Natural killer cell (primary cell): ENCODE measurements around the gene NLGN3. TPM values are rescaled to one million over a fixed set of nuclear protein-coding genes. Genes with fewer than 3 reads are reported as not detected.

Experiments
- ATAC-seq, 3 donors: fragments of 150-1000 bp in 2 of 3; fragments of 200-7000 bp in 1 of 3; cut with Tn5 transposase; 1 replicate in 1 of 3; 2 replicates in 2 of 3; pipeline ENCODE4 v1.10.0; 2021; ENCODE audit warnings: mild to moderate bottlenecking in 2 of 3, moderate library complexity in 2 of 3
- DNase-seq, 2 donors: peaks; one replicate each; pipeline versions ENCODE4 v3.0.0 to v3.0.0-alpha.2; 2013 to 2021; ENCODE audit warnings: mixed read lengths in 1 of 2
- H3K27ac ChIP-seq: one replicate; pipeline ENCODE4 v1.5.1; 2013; ENCODE audit warnings: mild to moderate bottlenecking, low read length
- H3K27me3 ChIP-seq: one replicate; pipeline ENCODE4 v1.6.1; 2013; ENCODE audit warnings: low read length; ENCODE audit not compliant: control insufficient read depth, insufficient read depth
- H3K36me3 ChIP-seq: one replicate; pipeline ENCODE4 v1.6.1; 2013; ENCODE audit warnings: low read length; ENCODE audit not compliant: control insufficient read depth, insufficient read depth
- H3K4me1 ChIP-seq: one replicate; pipeline ENCODE4 v1.6.1; 2013; ENCODE audit warnings: low read length; ENCODE audit not compliant: control insufficient read depth, insufficient read depth
- H3K4me3 ChIP-seq: one replicate; pipeline ENCODE4 v1.5.1; 2013; ENCODE audit warnings: low read length
- H3K9me3 ChIP-seq: one replicate; pipeline ENCODE4 v1.6.1; 2013; ENCODE audit warnings: low read length; ENCODE audit not compliant: control insufficient read depth, insufficient read depth
- H3K27ac Mint-ChIP-seq, 2 donors: one replicate each; pipeline ENCODE4 v1.8.0; 2022; ENCODE audit warnings: mild to moderate bottlenecking in 2 of 2, mixed read lengths in 2 of 2, moderate library complexity in 1 of 2
- H3K27me3 Mint-ChIP-seq, 2 donors: one replicate each; pipeline ENCODE4 v1.8.0; 2022; ENCODE audit warnings: low read depth in 2 of 2, mixed read lengths in 2 of 2
- H3K36me3 Mint-ChIP-seq: one replicate; pipeline ENCODE4 v1.8.0; 2022; ENCODE audit warnings: mixed read lengths
- H3K4me1 Mint-ChIP-seq, 2 donors: one replicate each; pipeline ENCODE4 v1.8.0; 2022; ENCODE audit warnings: mixed read lengths in 2 of 2
- H3K4me3 Mint-ChIP-seq: one replicate; pipeline ENCODE4 v1.8.0; 2022; ENCODE audit warnings: mild to moderate bottlenecking, moderate library complexity, mixed read lengths
- H3K9me3 Mint-ChIP-seq, 2 donors: one replicate each; pipeline ENCODE4 v1.8.0; 2022; ENCODE audit warnings: mixed read lengths in 2 of 2
- CTCF ChIP-seq: fragments of 200-600 bp; IDR thresholded peaks from one replicate; pipeline ENCODE4 v1.8.0; 2022; ENCODE audit warnings: antibody characterized with exemption
- WGBS: methylation state at CpG from one replicate; pipeline ENCODE4 v1.1.7; 2013; ENCODE audit warnings: missing lambda C conversion rate; ENCODE audit not compliant: insufficient coverage; 5-methylcytosine and 5-hydroxymethylcytosine counted together
- intact Hi-C: fragments of 100-400 bp; cut with micrococcal nuclease; formaldehyde crosslinking; loops from one replicate; pipeline ENCODE4 v1.14.2; 2022
- total RNA-seq, 4 donors: library from RNA; stranded (reverse); fragments of 120-200 nt in 1 of 4; gene quantifications; one replicate each; pipeline versions ENCODE4 v1.2.3 to v1.2.4, GENCODE V29; 2013 to 2022

The NLGN3 gene
- total RNA-seq, 3 donors from 2014 or later (not counting 1 experiment from before 2014, with no cell fraction given), result 4.0 to 4.3 (median 4.0) TPM

GRCh38 chrX:71151366-71151765 is 6.7 kb downstream of the NLGN3 start:
- Histone ChIP-seq H3K9me3 (no peaks in the 10 kb centered on the region), H3K27ac (no peak overlapping the region), H3K27me3 (no peaks in the 10 kb centered on the region), H3K36me3 (no peaks in the 10 kb centered on the region), H3K4me1 (peaks cover 2% of the 10 kb centered on the region), H3K4me3 (no peak overlapping the region)
- intact Hi-C loops, result no loop called here
- 97% methylated on average over 7 of the region's 7 CpGs for WGBS
- Mint-ChIP-seq H3K4me1 (peaks cover 0 to 10% of the 10 kb centered on the region in 2 donors), H3K9me3 (no peaks in the 10 kb centered on the region), H3K4me3 (no peak overlapping the region), H3K27me3 (no peaks in the 10 kb centered on the region), H3K36me3 (no peaks in the 10 kb centered on the region), H3K27ac (no peak overlapping the region)
- DNase-seq (no peak), ATAC-seq (no peak)
- TF ChIP-seq CTCF, result no peak

- Histone ChIP-seq H3K36me3 (no peaks in the 10 kb centered on the region), H3K4me1 (peaks cover 2% of the 10 kb centered on the region), H3K9me3 (no peaks in the 10 kb centered on the region), H3K27ac (no peak overlapping the region), H3K27me3 (no peaks in the 10 kb centered on the region), H3K4me3 (no peak overlapping the region)
- intact Hi-C loops, result no loop called here
- 98% methylated on average over 6 of the region's 7 CpGs for WGBS
- no peaks in the 10 kb centered on the region for H3K36me3 Mint-ChIP-seq
- no peak overlapping the region for H3K4me3 Mint-ChIP-seq
- H3K27me3 Mint-ChIP-seq, result no peaks in the 10 kb centered on the region
- H3K4me1 Mint-ChIP-seq, result peaks cover 0 to 8% of the 10 kb centered on the region in 2 donors
- ATAC-seq (no peak), DNase-seq (no peak)
- no peaks in the 10 kb centered on the region for H3K9me3 Mint-ChIP-seq
- no peak overlapping the region for H3K27ac Mint-ChIP-seq
- TF ChIP-seq CTCF, result no peak
Measured at GRCh38 chrX:71154196-71154595, 9.6 kb downstream of the NLGN3 start.

GRCh38 chrX:71154641-71155040 is 10.0 kb downstream of the NLGN3 start:
- Histone ChIP-seq H3K4me1 (peaks cover 2% of the 10 kb centered on the region), H3K36me3 (no peaks in the 10 kb centered on the region), H3K27me3 (no peaks in the 10 kb centered on the region), H3K27ac (no peak overlapping the region), H3K4me3 (no peak overlapping the region), H3K9me3 (no peaks in the 10 kb centered on the region)
- 69% methylated on average over 3 of the region's 3 CpGs for WGBS
- H3K27ac Mint-ChIP-seq, result no peak overlapping the region
- DNase-seq (no peak), ATAC-seq (no peak)
- no peaks in the 10 kb centered on the region for H3K36me3 Mint-ChIP-seq
- TF ChIP-seq CTCF, result no peak
- H3K27me3 Mint-ChIP-seq, result no peaks in the 10 kb centered on the region
- H3K9me3 Mint-ChIP-seq, result no peaks in the 10 kb centered on the region
- intact Hi-C loops, result no loop called here
- H3K4me3 Mint-ChIP-seq, result no peak overlapping the region
- H3K4me1 Mint-ChIP-seq, result peaks cover 0 to 8% of the 10 kb centered on the region in 2 donors

GRCh38 chrX:71158603-71159002 is 14.0 kb downstream of the NLGN3 start:
- Histone ChIP-seq H3K36me3 (no peaks in the 10 kb centered on the region), H3K9me3 (no peaks in the 10 kb centered on the region), H3K27me3 (no peaks in the 10 kb centered on the region), H3K4me3 (no peak overlapping the region), H3K27ac (no peak overlapping the region), H3K4me1 (peaks cover 2% of the 10 kb centered on the region)
- intact Hi-C loops, result no loop called here
- DNase-seq (no peak), ATAC-seq (no peak)
- H3K4me1 Mint-ChIP-seq, result peaks cover 0 to 8% of the 10 kb centered on the region in 2 donors
- no peaks in the 10 kb centered on the region for H3K36me3 Mint-ChIP-seq
- no peak for TF ChIP-seq CTCF
- 98% methylated on average over 6 of the region's 6 CpGs for WGBS
- H3K9me3 Mint-ChIP-seq, result no peaks in the 10 kb centered on the region
- H3K27ac Mint-ChIP-seq, result no peak overlapping the region
- no peaks in the 10 kb centered on the region for H3K27me3 Mint-ChIP-seq
- no peak overlapping the region for H3K4me3 Mint-ChIP-seq
